Bronchial epithelial cell (primary cell): ENCODE data around the gene LRGUK. TPM values are rescaled to one million over a fixed set of nuclear protein-coding genes. Genes with fewer than 3 reads are reported as not detected.
A peak's percentile ranks its signal among the peaks of the same experiment; 100 is the strongest.

ENCODE experiments used
- DNase-seq: peaks from one replicate; pipeline ENCODE4 v3.0.0-alpha.2; 2010; ENCODE audit warnings: low read depth
- FAIRE-seq: peaks from 2 replicates; lab custom pipeline; 2011; peaks lifted over from hg19 to GRCh38; lab: Jason Lieb, UNC
- H3K27me3 ChIP-seq: 2 replicates; pipeline ENCODE4 v1.5.1; 2011; ENCODE audit warnings: low read length; ENCODE audit not compliant: control insufficient read depth, insufficient read depth
- H3K36me3 ChIP-seq: 2 replicates; pipeline ENCODE4 v1.5.1; 2011; ENCODE audit warnings: low read length; ENCODE audit not compliant: control insufficient read depth, insufficient read depth
- H3K4me3 ChIP-seq: 2 replicates; pipeline ENCODE4 v1.5.1; 2011; ENCODE audit warnings: mild to moderate bottlenecking, low read depth, low read length, control low read depth
- total RNA-seq: library from RNA; depleted of rRNA; stranded (reverse); fragments of >200 nt; gene quantifications from 2 replicates; pipeline ENCODE4 v1.2.1, GENCODE V29; 2014
- TF ChIP-seq, protein P1 (sequence below): IDR thresholded peaks from 2 replicates; pipeline ENCODE4 v1.5.1; 2011; ENCODE audit warnings: mild to moderate bottlenecking, moderate library complexity, low read length, control low read depth, inconsistent platforms; ENCODE audit not compliant: insufficient read depth, severe bottlenecking

LRGUK gene
- total RNA-seq, 1 donor from 2014 or later, result under 0.01 TPM

DNA sequence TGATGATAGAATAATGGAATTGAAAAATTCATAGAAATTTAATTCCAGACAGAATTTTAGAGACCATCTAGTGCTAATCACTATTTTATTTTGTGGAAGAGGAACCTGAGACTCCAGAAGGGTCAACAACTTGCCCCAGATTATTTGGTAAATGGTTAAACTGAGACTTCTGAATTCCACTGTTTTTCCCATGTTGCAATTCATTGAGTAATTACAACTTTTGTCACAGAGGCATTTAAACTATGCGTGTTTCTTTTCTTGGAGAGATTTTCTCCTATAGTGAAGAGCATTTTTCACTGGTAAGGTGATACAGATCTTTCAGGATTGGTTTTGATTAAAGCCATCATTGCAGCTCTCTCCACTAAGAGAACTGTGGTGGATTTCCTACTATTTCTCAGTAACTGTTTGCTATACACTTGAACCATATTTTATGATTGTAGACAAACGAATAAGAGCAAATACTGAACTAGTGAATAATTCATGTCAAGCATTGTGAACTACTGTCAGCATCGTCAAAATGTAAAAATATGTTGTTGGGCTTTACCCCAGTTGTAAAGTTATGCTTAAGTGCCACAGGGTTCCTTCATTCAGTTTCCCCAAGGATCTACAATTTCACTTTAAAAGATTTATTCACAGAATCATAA is 26.5 kb downstream of the LRGUK start:
- H3K36me3 ChIP-seq, result no peaks in the 10 kb centered on the region
- TF ChIP-seq, protein P1, sequence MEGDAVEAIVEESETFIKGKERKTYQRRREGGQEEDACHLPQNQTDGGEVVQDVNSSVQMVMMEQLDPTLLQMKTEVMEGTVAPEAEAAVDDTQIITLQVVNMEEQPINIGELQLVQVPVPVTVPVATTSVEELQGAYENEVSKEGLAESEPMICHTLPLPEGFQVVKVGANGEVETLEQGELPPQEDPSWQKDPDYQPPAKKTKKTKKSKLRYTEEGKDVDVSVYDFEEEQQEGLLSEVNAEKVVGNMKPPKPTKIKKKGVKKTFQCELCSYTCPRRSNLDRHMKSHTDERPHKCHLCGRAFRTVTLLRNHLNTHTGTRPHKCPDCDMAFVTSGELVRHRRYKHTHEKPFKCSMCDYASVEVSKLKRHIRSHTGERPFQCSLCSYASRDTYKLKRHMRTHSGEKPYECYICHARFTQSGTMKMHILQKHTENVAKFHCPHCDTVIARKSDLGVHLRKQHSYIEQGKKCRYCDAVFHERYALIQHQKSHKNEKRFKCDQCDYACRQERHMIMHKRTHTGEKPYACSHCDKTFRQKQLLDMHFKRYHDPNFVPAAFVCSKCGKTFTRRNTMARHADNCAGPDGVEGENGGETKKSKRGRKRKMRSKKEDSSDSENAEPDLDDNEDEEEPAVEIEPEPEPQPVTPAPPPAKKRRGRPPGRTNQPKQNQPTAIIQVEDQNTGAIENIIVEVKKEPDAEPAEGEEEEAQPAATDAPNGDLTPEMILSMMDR, result no peak
- DNase-seq (no peak), FAIRE-seq (no peak)
- peaks cover 2% of the 10 kb centered on the region for H3K27me3 ChIP-seq
- no peak overlapping the region for H3K4me3 ChIP-seq

DNA sequence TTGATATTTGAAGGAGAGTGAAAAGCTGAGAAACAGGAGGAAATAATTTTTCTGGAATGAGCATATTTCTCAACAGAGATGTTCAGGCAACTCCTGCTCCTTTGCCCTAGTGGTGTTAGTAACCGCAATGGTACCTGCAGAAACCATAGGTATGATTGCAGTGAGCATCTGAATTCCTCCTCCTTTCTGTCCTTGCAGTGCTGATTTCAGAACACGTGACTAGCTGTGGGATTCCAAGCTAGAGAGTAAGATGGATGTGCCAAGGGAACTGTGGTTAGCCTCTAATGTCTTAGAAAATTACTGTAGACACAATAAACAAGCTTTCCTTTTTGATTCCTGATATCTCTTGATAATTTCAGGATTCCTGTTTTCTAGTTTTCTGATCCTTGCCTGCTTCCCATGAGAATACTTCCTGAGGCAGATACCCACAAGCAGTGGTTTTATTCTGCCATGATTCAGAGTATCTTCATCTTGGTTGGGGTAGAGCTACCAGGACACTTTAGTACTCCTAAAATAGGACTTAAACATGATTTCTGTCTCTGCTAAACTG is 27.5 kb downstream of the LRGUK start:
- DNase-seq (peak; percentile 10), FAIRE-seq (no peak)
- H3K36me3 ChIP-seq, result no peaks in the 10 kb centered on the region
- H3K27me3 ChIP-seq, result peaks cover 2% of the 10 kb centered on the region
- TF ChIP-seq, protein P1, result no peak
- no peak overlapping the region for H3K4me3 ChIP-seq

DNA sequence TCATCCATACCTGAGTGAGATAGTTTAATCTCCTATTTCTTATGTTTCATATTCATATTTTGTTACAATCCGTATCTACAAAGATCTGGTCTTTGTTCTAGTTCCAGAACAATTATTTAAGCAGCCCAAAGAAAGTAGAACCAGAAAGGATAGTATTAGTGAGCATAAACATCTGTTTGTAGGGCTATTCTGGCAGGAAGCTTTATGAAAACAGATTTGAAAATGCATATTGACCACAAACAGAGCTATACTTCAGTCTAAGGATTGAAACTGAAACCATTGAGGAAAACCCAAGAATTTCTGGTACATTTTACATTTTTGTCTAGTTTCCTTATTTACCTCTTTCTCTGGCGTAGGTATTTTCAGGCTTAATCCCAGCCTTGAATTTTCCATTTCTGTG is 28.1 kb downstream of the LRGUK start:
- H3K4me3 ChIP-seq, result no peak overlapping the region
- TF ChIP-seq, protein P1, result no peak

DNA sequence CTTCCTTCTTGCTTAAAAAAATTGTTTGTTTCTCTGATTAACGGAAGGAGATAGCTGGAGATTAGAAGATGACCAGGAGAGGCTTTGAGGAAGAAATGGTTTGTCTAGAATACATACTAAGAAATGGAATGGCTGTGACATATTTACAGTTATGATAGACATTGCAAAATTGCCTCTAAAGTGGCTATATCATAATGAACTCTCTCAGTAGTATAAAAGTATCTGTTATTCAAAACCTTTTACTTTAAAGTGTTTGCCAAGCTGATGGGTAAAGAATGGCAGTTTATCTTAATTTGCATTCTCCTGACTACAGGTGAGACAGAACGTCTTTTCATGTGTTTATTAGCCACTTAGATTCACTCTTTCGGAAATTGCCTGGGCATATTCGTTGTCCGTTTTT is 28.7 kb downstream of the LRGUK start:
- no peaks in the 10 kb centered on the region for H3K36me3 ChIP-seq
- peaks cover 2% of the 10 kb centered on the region for H3K27me3 ChIP-seq
- DNase-seq (no peak), FAIRE-seq (no peak)
- TF ChIP-seq, protein P1, result no peak
- no peak overlapping the region for H3K4me3 ChIP-seq

More for the DNA sequence above, 28.1 kb downstream of the LRGUK start:
- FAIRE-seq, result no peak
- DNase-seq, result no peak
- Histone ChIP-seq H3K36me3 (no peaks in the 10 kb centered on the region), H3K27me3 (peaks cover 2% of the 10 kb centered on the region)

DNA sequence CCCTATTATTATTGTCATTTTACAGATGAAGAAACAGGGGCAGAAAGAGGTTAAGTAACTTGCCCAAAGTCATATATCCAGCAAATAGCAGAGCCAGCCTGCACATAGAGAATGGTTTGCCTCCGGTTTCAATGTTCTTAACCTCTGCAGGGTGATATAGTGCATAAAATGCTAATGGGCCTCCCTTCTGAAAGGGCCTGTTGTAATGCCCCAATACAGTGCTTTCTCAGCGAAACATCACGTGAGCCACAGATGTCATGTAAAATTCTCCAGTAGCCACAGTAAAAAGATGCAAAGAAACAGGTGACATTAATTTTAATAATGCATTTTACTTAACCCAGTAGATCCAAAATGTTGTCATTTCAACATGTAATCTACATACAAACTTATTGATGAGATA is 38.1 kb downstream of the LRGUK start:
- no peak overlapping the region for H3K4me3 ChIP-seq
- H3K27me3 ChIP-seq, result no peaks in the 10 kb centered on the region
- TF ChIP-seq, protein P1, result no peak
- DNase-seq (no peak), FAIRE-seq (no peak)
- H3K36me3 ChIP-seq, result no peaks in the 10 kb centered on the region

DNA sequence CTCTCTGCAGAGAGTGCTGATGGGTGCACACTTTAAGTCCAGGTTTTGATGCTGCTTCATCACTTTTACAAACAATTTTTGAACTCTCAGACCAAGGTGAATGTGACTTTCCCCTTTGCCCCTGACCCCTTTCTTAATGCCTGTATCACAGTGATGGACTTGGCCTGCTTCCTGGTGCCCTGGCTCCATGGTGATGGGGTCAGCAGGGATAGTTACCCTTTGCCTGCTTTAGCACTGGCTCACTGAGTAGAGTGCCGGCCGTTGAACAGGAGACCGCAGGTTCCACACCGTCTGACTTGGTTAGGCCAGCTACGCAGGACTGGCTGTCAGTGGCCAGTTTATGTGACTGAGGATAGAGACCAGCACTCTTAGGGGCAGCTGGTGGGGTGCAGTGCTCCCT is 40.1 kb downstream of the LRGUK start:
- H3K36me3 ChIP-seq, result no peaks in the 10 kb centered on the region
- H3K4me3 ChIP-seq, result no peak overlapping the region
- H3K27me3 ChIP-seq, result no peaks in the 10 kb centered on the region
- FAIRE-seq (peak; percentile 60), DNase-seq (no peak)
- TF ChIP-seq, protein P1, result no peak
